HEK293T (cell line): ENCODE data around the gene ACTRT2.

ENCODE experiments used
- CTCF ChIA-PET: fragments of 350-600 bp; formaldehyde crosslinking; extraction: SDS; loops from one replicate; lab custom pipeline; 2021; ENCODE audit warnings: antibody characterized with exemption, inconsistent platforms; lab: Yijun Ruan, JAX
- POLR2A ChIA-PET: fragments of 350-600 bp; formaldehyde crosslinking; extraction: SDS; loops from one replicate; lab custom pipeline; 2020; ENCODE audit warnings: antibody characterized with exemption, inconsistent platforms; lab: Yijun Ruan, JAX
- DNase-seq: peaks from one replicate; pipeline ENCODE4 v3.0.0; 2012; ENCODE audit warnings: mixed read lengths; ENCODE audit errors: extremely low spot score
- ARNT ChIP-seq: fragments of 450-650 bp; IDR thresholded peaks from 2 replicates; pipeline ENCODE4 v1.6.1; 2017; ENCODE audit warnings: mild to moderate bottlenecking
- BHLHE40 ChIP-seq: fragments of 450-650 bp; IDR thresholded peaks from 2 replicates; pipeline ENCODE4 v1.6.1; 2016; ENCODE audit warnings: mild to moderate bottlenecking, moderate library complexity, borderline replicate concordance
- CTBP1 ChIP-seq: fragments of 450-650 bp; IDR thresholded peaks from 2 replicates; pipeline ENCODE4 v1.6.1; 2016; ENCODE audit warnings: borderline replicate concordance
- ELF4 ChIP-seq: fragments of 450-650 bp; IDR thresholded peaks from 2 replicates; pipeline ENCODE4 v1.6.1; 2017; ENCODE audit warnings: antibody characterized with exemption
- FOXA1 ChIP-seq: fragments of 450-650 bp; IDR thresholded peaks from 2 replicates; pipeline ENCODE4 v1.6.1; 2016; ENCODE audit warnings: mild to moderate bottlenecking
- FOXK2 ChIP-seq: fragments of 450-650 bp; IDR thresholded peaks from 2 replicates; pipeline ENCODE4 v1.6.1; 2016; ENCODE audit warnings: mild to moderate bottlenecking
- FOXM1 ChIP-seq: fragments of 450-650 bp; IDR thresholded peaks from 2 replicates; pipeline ENCODE4 v1.6.1; 2017; ENCODE audit warnings: mild to moderate bottlenecking, borderline replicate concordance
- HDGF ChIP-seq: fragments of 450-650 bp; IDR thresholded peaks from 2 replicates; pipeline ENCODE4 v1.6.1; 2017; ENCODE audit warnings: antibody characterized with exemption, borderline replicate concordance
- L3MBTL2 ChIP-seq: fragments of 450-650 bp; conservative IDR thresholded peaks from 2 replicates; pipeline ENCODE4 v1.6.1; 2016; ENCODE audit warnings: mild to moderate bottlenecking
- LEF1 ChIP-seq: fragments of 450-650 bp; IDR thresholded peaks from 2 replicates; pipeline ENCODE4 v1.6.1; 2017; ENCODE audit warnings: mild to moderate bottlenecking, borderline replicate concordance
- NFRKB ChIP-seq: fragments of 450-650 bp; IDR thresholded peaks from 2 replicates; pipeline ENCODE4 v1.6.1; 2016; ENCODE audit warnings: mild to moderate bottlenecking, moderate library complexity
- SP1 ChIP-seq: fragments of 450-650 bp; IDR thresholded peaks from 2 replicates; pipeline ENCODE4 v1.6.1; 2017
- SUZ12 ChIP-seq: fragments of 450-650 bp; IDR thresholded peaks from 2 replicates; pipeline ENCODE4 v1.6.1; 2016; ENCODE audit warnings: mild to moderate bottlenecking
- TARDBP ChIP-seq: fragments of 450-650 bp; IDR thresholded peaks from 2 replicates; pipeline ENCODE4 v1.6.1; 2016
- ZNF384 ChIP-seq: fragments of 450-650 bp; IDR thresholded peaks from 2 replicates; pipeline ENCODE4 v1.6.1; 2016
- TF ChIP-seq, protein P1 (sequence below): fragments of 450-650 bp; IDR thresholded peaks from 2 replicates; pipeline ENCODE4 v1.6.1; 2016

ACTRT2 gene

DNA sequence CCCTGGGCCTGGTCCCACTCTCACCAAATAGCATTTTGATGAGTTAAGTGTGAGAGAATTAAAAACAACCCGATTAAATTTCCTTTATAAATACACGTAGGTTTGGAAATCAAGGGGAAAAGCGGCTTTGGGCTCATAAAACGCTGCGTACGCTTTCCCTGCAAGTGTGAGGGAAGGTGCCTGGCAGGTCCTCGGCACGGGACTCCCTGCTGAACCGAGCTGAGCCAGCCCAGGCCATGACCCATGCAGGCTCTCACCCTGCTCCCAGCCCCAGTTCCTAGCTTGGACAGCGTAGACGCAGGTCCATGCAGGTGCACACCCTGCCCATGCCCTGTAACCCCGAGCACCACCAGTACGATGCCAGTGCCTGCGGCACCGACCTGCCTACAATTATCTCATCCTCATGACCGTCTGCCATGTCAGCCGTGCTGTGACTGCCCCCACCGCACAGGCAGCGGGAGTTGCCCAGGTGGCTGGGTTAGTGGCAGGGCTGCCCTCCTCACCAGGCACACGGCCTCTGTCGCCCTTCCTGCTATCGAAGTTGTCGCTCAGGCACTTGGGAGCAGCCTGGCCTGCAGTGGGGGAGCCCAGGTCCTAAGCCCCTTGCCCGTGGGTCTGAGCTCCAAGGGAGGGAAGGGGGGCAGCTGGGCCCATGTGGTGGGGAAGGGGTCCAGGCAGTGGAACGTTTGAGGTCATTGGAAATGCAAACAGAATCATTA is 41.0 kb upstream of the ACTRT2 start:
- CTCF ChIA-PET: no interaction called here
- POLR2A ChIA-PET: no interaction called here
- TF ChIP-seq, protein P1, sequence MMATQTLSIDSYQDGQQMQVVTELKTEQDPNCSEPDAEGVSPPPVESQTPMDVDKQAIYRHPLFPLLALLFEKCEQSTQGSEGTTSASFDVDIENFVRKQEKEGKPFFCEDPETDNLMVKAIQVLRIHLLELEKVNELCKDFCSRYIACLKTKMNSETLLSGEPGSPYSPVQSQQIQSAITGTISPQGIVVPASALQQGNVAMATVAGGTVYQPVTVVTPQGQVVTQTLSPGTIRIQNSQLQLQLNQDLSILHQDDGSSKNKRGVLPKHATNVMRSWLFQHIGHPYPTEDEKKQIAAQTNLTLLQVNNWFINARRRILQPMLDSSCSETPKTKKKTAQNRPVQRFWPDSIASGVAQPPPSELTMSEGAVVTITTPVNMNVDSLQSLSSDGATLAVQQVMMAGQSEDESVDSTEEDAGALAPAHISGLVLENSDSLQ: no peak
- no peak for TF ChIP-seq FOXK2
- TF ChIP-seq L3MBTL2: no peak
- no peak for TF ChIP-seq SUZ12
- no peak for TF ChIP-seq FOXM1
- no peak for TF ChIP-seq NFRKB
- no peak for TF ChIP-seq ZNF384
- TF ChIP-seq BHLHE40: no peak
- TF ChIP-seq HDGF: no peak
- TF ChIP-seq ELF4: no peak
- DNase-seq: no peak

DNA sequence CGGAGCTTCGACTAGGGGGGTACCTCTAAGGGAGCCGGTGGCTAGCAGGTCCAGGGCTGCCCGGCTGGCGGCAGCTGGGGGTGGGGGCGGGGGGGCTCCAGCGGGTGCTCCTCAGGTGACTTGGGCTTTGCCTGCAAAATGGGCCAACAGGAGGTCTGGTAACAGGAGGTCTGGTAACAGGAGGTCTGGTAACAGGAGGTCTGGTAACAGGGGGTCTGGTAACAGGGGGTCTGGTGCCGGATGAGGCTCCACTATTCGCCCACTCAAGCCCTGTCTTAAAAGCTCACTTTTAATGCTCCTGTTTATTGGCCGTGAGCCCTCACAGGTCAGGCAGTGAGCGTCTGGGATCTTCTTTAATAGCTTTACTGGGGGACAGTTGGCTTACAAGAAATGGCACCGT is 40.4 kb upstream of the ACTRT2 start:
- no peak for DNase-seq
- POLR2A ChIA-PET: no interaction called here
- no peak for TF ChIP-seq NFRKB
- TF ChIP-seq, protein P1: no peak
- no peak for TF ChIP-seq LEF1
- no peak for TF ChIP-seq FOXA1
- no peak for TF ChIP-seq CTBP1
- no peak for TF ChIP-seq BHLHE40
- no peak for TF ChIP-seq ELF4
- TF ChIP-seq ARNT: no peak
- TF ChIP-seq SUZ12: no peak
- TF ChIP-seq HDGF: no peak
- no peak for TF ChIP-seq L3MBTL2
- no peak for TF ChIP-seq ZNF384
- no peak for TF ChIP-seq FOXK2
- TF ChIP-seq FOXM1: no peak
- TF ChIP-seq TARDBP: no peak
- no peak for TF ChIP-seq SP1
- CTCF ChIA-PET: no interaction called here

DNA sequence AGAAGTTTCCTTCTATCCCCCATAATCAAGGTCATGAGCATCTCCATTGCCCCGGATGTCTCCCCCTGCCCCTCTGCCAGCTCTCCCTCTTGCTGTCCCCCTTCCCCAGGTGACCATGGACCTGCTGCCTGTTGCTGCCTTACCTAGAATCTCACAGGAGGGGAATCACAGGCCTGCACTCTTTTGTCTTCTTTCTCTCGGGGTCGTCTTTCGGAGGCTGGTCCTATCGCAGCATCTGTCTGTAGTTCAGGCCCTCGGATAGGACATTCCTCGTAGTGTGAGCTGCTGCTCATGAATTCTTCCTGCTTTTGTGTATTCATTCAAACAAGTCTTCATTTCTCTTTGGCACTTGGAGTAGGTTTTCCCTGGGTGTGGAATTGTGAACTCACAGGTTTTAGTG is 39.9 kb upstream of the ACTRT2 start:
- ChIA-PET CTCF (no interaction called here), POLR2A (no interaction called here)
- no peak for DNase-seq
- TF ChIP-seq FOXK2 (no peak), ELF4 (no peak), FOXM1 (no peak), HDGF (no peak), TARDBP (no peak), SUZ12 (no peak), SP1 (no peak), ARNT (no peak), FOXA1 (no peak), LEF1 (no peak), L3MBTL2 (no peak), NFRKB (no peak), BHLHE40 (no peak), CTBP1 (no peak), ZNF384 (no peak)
- TF ChIP-seq, protein P1: no peak

DNA sequence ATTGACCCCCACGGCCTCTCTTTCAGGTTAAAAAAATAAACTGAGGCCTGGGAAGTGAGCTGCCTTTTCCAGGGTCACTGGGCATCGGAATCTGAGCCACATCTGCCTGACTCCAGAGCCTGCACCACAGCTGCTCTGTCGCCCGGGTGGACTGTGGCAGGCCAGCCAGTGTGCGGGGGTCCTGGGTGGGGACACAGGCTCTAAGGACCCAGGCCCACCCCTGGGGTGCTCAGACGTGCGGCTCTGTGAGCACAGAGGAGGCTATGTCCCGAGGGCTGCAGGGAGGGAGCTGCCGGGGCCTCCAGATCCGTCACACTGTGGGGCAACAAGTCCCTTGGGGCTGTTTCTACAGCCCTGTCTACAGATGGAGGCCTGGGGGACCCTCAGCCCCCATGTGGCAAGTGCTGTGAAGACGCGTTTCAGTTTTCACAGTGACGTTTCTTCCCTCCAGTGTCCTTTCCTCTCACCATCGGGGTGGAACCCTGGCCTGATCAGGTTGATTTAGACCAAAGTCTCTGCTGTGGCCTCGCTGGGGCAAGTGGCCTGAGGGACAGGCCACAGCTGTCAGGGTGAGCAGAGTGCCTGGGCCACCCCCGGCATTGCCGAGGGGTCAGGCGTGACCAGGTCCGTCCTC is 39.2 kb upstream of the ACTRT2 start:
- ChIA-PET POLR2A (no interaction called here), CTCF (no interaction called here)
- no peak for DNase-seq
- no peak for TF ChIP-seq TARDBP
- TF ChIP-seq SUZ12: no peak
- TF ChIP-seq ELF4: no peak
- TF ChIP-seq NFRKB: no peak
- TF ChIP-seq ARNT: no peak
- TF ChIP-seq, protein P1: no peak

DNA sequence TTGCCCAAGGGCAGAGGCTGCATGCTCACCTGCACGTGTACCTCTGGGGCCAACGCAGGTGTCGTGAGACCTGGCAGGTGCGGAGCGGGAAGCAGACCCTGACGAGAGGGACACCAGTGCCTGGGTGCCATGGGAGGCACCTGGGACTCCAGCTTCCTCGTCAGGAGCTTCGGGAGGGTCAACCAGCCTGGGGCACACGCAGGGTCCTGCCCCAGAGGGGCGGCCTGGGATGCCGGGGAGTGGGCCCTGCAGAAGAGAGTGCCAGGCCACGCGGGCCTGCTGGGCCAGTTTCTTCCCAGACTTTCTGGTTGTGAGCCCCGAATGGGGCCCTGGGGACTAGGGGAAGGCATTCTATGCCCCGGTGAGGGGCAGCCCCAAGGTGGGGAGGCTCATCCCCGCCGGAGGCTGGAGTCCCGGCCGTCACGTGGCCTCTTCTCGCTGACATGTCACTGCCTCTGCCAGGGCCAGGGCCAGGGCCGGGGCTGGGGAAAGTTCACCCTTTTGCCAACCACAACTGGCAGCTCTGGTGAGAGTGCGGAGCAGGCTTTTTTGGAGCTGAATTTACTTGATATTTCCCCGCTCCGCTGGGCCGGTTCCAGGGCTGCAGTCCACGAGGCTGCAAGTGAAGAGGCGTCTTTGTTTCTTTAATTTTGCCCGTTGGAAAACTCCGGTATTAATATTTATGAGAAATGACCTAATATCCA is 38.5 kb upstream of the ACTRT2 start:
- CTCF ChIA-PET: no interaction called here
- TF ChIP-seq LEF1: no peak
- TF ChIP-seq SUZ12: no peak
- TF ChIP-seq CTBP1: no peak
- no peak for TF ChIP-seq NFRKB
- TF ChIP-seq FOXM1: no peak
- TF ChIP-seq HDGF: no peak
- no peak for TF ChIP-seq FOXK2
- TF ChIP-seq ZNF384: no peak
- POLR2A ChIA-PET: no interaction called here
- DNase-seq: no peak
